Naive thymus-derived CD4-positive, alpha-beta T cell (primary cell): Measurements from ENCODE around the gene HDAC4. TPM values are rescaled to one million over a fixed set of nuclear protein-coding genes. Genes with fewer than 3 reads are reported as not detected.
A peak's percentile ranks its signal among the peaks of the same experiment; 100 is the strongest.

Source experiments
- ATAC-seq: fragments of 150-1000 bp; cut with Tn5 transposase; 2 replicates; pipeline ENCODE4 v1.10.0; 2021; ENCODE audit warnings: mild to moderate bottlenecking, moderate library complexity
- CTCF ChIA-PET: fragments of 350-600 bp; sonication (Branson Sonifier 250); formaldehyde crosslinking; loops from one replicate; lab custom pipeline; 2021; ENCODE audit warnings: antibody characterized with exemption; lab: Charles Lee
- POLR2A ChIA-PET: fragments of 350-600 bp; sonication (Branson Sonifier 250); formaldehyde crosslinking; loops from one replicate; lab custom pipeline; 2021; ENCODE audit warnings: antibody characterized with exemption, inconsistent platforms; lab: Charles Lee
- DNase-seq, 9 donors: peaks; one replicate each; pipeline versions ENCODE4 v3.0.0 to v3.0.0-alpha.2; 2020 to 2022; ENCODE audit warnings: mixed read lengths in 1 of 9
- H3K27ac ChIP-seq: one replicate; pipeline ENCODE4 v1.7.0; 2013; ENCODE audit warnings: mild to moderate bottlenecking, low read depth, low read length, moderate library complexity
- H3K27me3 ChIP-seq, 2 donors: one replicate each; pipeline ENCODE4 v1.7.0; 2013; ENCODE audit warnings: low read length in 2 of 2, mild to moderate bottlenecking in 2 of 2, moderate library complexity in 2 of 2; ENCODE audit not compliant: control insufficient read depth in 2 of 2, insufficient read depth in 2 of 2
- H3K36me3 ChIP-seq, 3 experiments: 1 replicate in 2 of 3; 2 replicates in 1 of 3; pipeline ENCODE4 v1.7.0; 2013; ENCODE audit warnings: low read length in 3 of 3, mild to moderate bottlenecking in 3 of 3, moderate library complexity in 1 of 3; ENCODE audit not compliant: insufficient read depth in 3 of 3, control insufficient read depth in 2 of 3
- H3K4me1 ChIP-seq, 2 donors: one replicate each; pipeline ENCODE4 v1.7.0; 2013; ENCODE audit warnings: low read length in 2 of 2, mild to moderate bottlenecking in 2 of 2, moderate library complexity in 1 of 2; ENCODE audit not compliant: control insufficient read depth in 2 of 2, insufficient read depth in 2 of 2
- H3K4me3 ChIP-seq: 2 replicates; pipeline ENCODE4 v1.7.0; 2013; ENCODE audit warnings: mild to moderate bottlenecking, low read length
- H3K9me3 ChIP-seq, 3 experiments: 1 replicate in 2 of 3; 2 replicates in 1 of 3; pipeline ENCODE4 v1.7.0; 2013; ENCODE audit warnings: low read length in 3 of 3; ENCODE audit not compliant: control insufficient read depth in 2 of 3
- H3K27ac Mint-ChIP-seq, 9 donors: one replicate each; pipeline ENCODE4 v1.8.0; 2020 to 2022; ENCODE audit warnings: mixed read lengths in 9 of 9, mild to moderate bottlenecking in 8 of 9, moderate library complexity in 5 of 9, inconsistent platforms in 2 of 9
- H3K27me3 Mint-ChIP-seq, 5 donors: one replicate each; pipeline ENCODE4 v1.8.0; 2021 to 2022; ENCODE audit warnings: mixed read lengths in 5 of 5, mild to moderate bottlenecking in 1 of 5
- H3K36me3 Mint-ChIP-seq, 5 donors: one replicate each; pipeline ENCODE4 v1.8.0; 2020 to 2022; ENCODE audit warnings: mixed read lengths in 5 of 5, mild to moderate bottlenecking in 3 of 5, inconsistent platforms in 1 of 5
- H3K4me1 Mint-ChIP-seq, 7 donors: one replicate each; pipeline ENCODE4 v1.8.0; 2020 to 2022; ENCODE audit warnings: mixed read lengths in 7 of 7, mild to moderate bottlenecking in 3 of 7, inconsistent platforms in 1 of 7
- H3K4me3 Mint-ChIP-seq, 10 donors: one replicate each; pipeline ENCODE4 v1.8.0; 2020 to 2022; ENCODE audit warnings: mild to moderate bottlenecking in 10 of 10, mixed read lengths in 10 of 10, moderate library complexity in 6 of 10, inconsistent platforms in 2 of 10
- H3K9me3 Mint-ChIP-seq, 11 donors: one replicate each; pipeline ENCODE4 v1.8.0; 2020 to 2022; ENCODE audit warnings: mixed read lengths in 11 of 11, mild to moderate bottlenecking in 4 of 11, inconsistent platforms in 1 of 11, moderate library complexity in 1 of 11
- intact Hi-C, 2 donors: fragments of 100-400 bp; cut with micrococcal nuclease; formaldehyde crosslinking; loops; one replicate each; pipeline ENCODE4 v1.15.1; 2023
- polyA plus RNA-seq, 2 donors: library from polyadenylated mRNA; unstranded; fragments of 300-500 nt; fragmentation: Illumina TruSeq; gene quantifications; one replicate each; pipeline ENCODE4 v1.2.3, GENCODE V29; 2021
- total RNA-seq, 6 experiments: library from RNA in 5 of 6; stranded (reverse) in 5 of 6; gene quantifications; 1 replicate in 5 of 6; 2 replicates in 1 of 6; pipeline ENCODE4 v1.2.3 and lab custom pipeline; 2021 to 2026

HDAC4 gene
- total and polyA plus RNA-seq, 7 experiments from 2014 or later, result 7.4 to 101 (median 55.3) TPM

- Mint-ChIP-seq H3K4me1 (peaks cover 0 to 18% (median 3%) of the 10 kb centered on the region in 7 donors), H3K36me3 (peaks cover 10 to 65% (median 31%) of the 10 kb centered on the region in 5 donors), H3K4me3 (no peak overlapping the region), H3K27me3 (no peaks in the 10 kb centered on the region), H3K27ac (peak overlapping the region in 3 of 9 donors; percentile 25 to 41 (median 33)), H3K9me3 (peaks cover 0 to 7% (median 0%) of the 10 kb centered on the region in 11 donors)
- H3K4me1 ChIP-seq, result no peaks in the 10 kb centered on the region
- H3K36me3 ChIP-seq, result peaks cover 0 to 87% (median 8%) of the 10 kb centered on the region in 3 experiments
- no peak overlapping the region for H3K4me3 ChIP-seq
- intact Hi-C loops, result loop anchor here (1.0 to 10.0 kb wide), 4 partner anchors 121 to 253 kb away; no protein-coding TSS in a partner anchor
- DNase-seq, result peak in 6 of 9 donors; percentile 16 to 47 (median 40)
- CTCF ChIA-PET, result interaction anchor here (0.9 to 3.1 kb wide), 2 partner anchors 123 to 253 kb away, joined by 3 to 18 read pairs; no protein-coding TSS in a partner anchor
- no peaks in the 10 kb centered on the region for H3K27me3 ChIP-seq
- POLR2A ChIA-PET, result interaction anchor here (0.8 to 1.1 kb wide), 3 partner anchors 70 to 130 kb away, joined by 3 to 5 read pairs (median 3); no protein-coding TSS in a partner anchor
- no peaks in the 10 kb centered on the region for H3K9me3 ChIP-seq
- ATAC-seq, result peak; percentile 63
- no peak overlapping the region for H3K27ac ChIP-seq
Observed at GRCh38 chr2:239143858-239144712, 256.7 kb downstream of the HDAC4 start.

- intact Hi-C loops, result loop anchor here in 1 of 2 donors (5.0 to 10.0 kb wide), 2 partner anchors 124 to 252 kb away; no protein-coding TSS in a partner anchor
- H3K4me3 Mint-ChIP-seq, result no peak overlapping the region
- no peaks in the 10 kb centered on the region for H3K27me3 ChIP-seq
- ChIA-PET POLR2A (interaction anchor here (1.1 kb wide), 1 partner anchor 154 kb away, joined by 3 read pairs; no protein-coding TSS in a partner anchor), CTCF (interaction anchor here (0.5 to 3.1 kb wide), 4 partner anchors 124 to 740 kb away, joined by 3 to 18 read pairs (median 5); no protein-coding TSS in a partner anchor)
- H3K27me3 Mint-ChIP-seq, result no peaks in the 10 kb centered on the region
- peak overlapping the region in 3 of 9 donors; percentile 10 to 51 (median 26) for H3K27ac Mint-ChIP-seq
- H3K27ac ChIP-seq, result no peak overlapping the region
- peaks cover 8 to 63% (median 30%) of the 10 kb centered on the region in 5 donors for H3K36me3 Mint-ChIP-seq
- H3K9me3 ChIP-seq, result no peaks in the 10 kb centered on the region
- peaks cover 0 to 3% of the 10 kb centered on the region in 2 donors for H3K4me1 ChIP-seq
- H3K4me3 ChIP-seq, result no peak overlapping the region
- peaks cover 0 to 11% (median 4%) of the 10 kb centered on the region in 7 donors for H3K4me1 Mint-ChIP-seq
- DNase-seq (no peak), ATAC-seq (no peak)
- H3K36me3 ChIP-seq, result peaks cover 0 to 92% (median 10%) of the 10 kb centered on the region in 3 experiments
- peaks cover 0 to under 1% (median 0%) of the 10 kb centered on the region in 11 donors for H3K9me3 Mint-ChIP-seq
Observed at GRCh38 chr2:239142806-239143205, 258.0 kb downstream of the HDAC4 start.

GRCh38 chr2:239142296-239142695 lies 258.5 kb downstream of the HDAC4 start:
- peaks cover 0 to 11% (median 6%) of the 10 kb centered on the region in 7 donors for H3K4me1 Mint-ChIP-seq
- peaks cover 0 to 92% (median 12%) of the 10 kb centered on the region in 3 experiments for H3K36me3 ChIP-seq

GRCh38 chr2:239141021-239141760 lies 259.6 kb downstream of the HDAC4 start:
- ChIA-PET CTCF (interaction anchor here (0.5 kb wide), 1 partner anchor 197 kb away, joined by 3 read pairs; no protein-coding TSS in a partner anchor), POLR2A (no interaction called here)
- Histone ChIP-seq H3K27me3 (no peaks in the 10 kb centered on the region), H3K9me3 (no peaks in the 10 kb centered on the region), H3K4me1 (peaks cover 0 to 8% of the 10 kb centered on the region in 2 donors), H3K36me3 (peaks cover 0 to 95% (median 12%) of the 10 kb centered on the region in 3 experiments), H3K27ac (no peak overlapping the region), H3K4me3 (no peak overlapping the region)
- H3K36me3 Mint-ChIP-seq, result peaks cover 11 to 76% (median 39%) of the 10 kb centered on the region in 5 donors
- no peak for ATAC-seq
- no peak overlapping the region for H3K4me3 Mint-ChIP-seq
- intact Hi-C loops, result loop anchor here in 1 of 2 donors (5.0 to 10.0 kb wide), 2 partner anchors 126 to 254 kb away; no protein-coding TSS in a partner anchor
- H3K27me3 Mint-ChIP-seq, result no peaks in the 10 kb centered on the region
- DNase-seq, result no peak
- H3K9me3 Mint-ChIP-seq, result peaks cover 0 to 3% (median 0%) of the 10 kb centered on the region in 11 donors
- H3K27ac Mint-ChIP-seq, result peak overlapping the region in 2 of 9 donors; percentile 43 to 67
- peaks cover 0 to 10% (median 6%) of the 10 kb centered on the region in 7 donors for H3K4me1 Mint-ChIP-seq

More at GRCh38 chr2:239142296-239142695, 258.5 kb downstream of the HDAC4 start:
- H3K36me3 Mint-ChIP-seq, result peaks cover 6 to 66% (median 32%) of the 10 kb centered on the region in 5 donors
- H3K27ac Mint-ChIP-seq, result peak overlapping the region in 2 of 9 donors; percentile 28 to 55
- no peak for ATAC-seq
- DNase-seq, result no peak
- H3K27me3 Mint-ChIP-seq, result no peaks in the 10 kb centered on the region
- no peak overlapping the region for H3K4me3 Mint-ChIP-seq
- POLR2A ChIA-PET, result no interaction called here
- CTCF ChIA-PET, result interaction anchor here (0.5 to 3.1 kb wide), 4 partner anchors 125 to 740 kb away, joined by 3 to 18 read pairs (median 5); no protein-coding TSS in a partner anchor
- intact Hi-C loops, result loop anchor here in 1 of 2 donors (5.0 to 10.0 kb wide), 2 partner anchors 125 to 253 kb away; no protein-coding TSS in a partner anchor
- Histone ChIP-seq H3K4me3 (no peak overlapping the region), H3K9me3 (no peaks in the 10 kb centered on the region), H3K27ac (no peak overlapping the region), H3K4me1 (peaks cover 0 to 8% of the 10 kb centered on the region in 2 donors), H3K27me3 (no peaks in the 10 kb centered on the region)
- H3K9me3 Mint-ChIP-seq, result no peaks in the 10 kb centered on the region

- DNase-seq, result no peak
- Mint-ChIP-seq H3K4me1 (peaks cover 0 to 10% (median 4%) of the 10 kb centered on the region in 7 donors), H3K27me3 (no peaks in the 10 kb centered on the region), H3K27ac (no peak overlapping the region), H3K9me3 (peaks cover 0 to 3% (median 0%) of the 10 kb centered on the region in 11 donors), H3K4me3 (no peak overlapping the region), H3K36me3 (peaks cover 16 to 76% (median 46%) of the 10 kb centered on the region in 5 donors)
- Histone ChIP-seq H3K4me1 (peaks cover 0 to 8% of the 10 kb centered on the region in 2 donors), H3K36me3 (peaks cover 0 to 95% (median 12%) of the 10 kb centered on the region in 3 experiments), H3K27ac (no peak overlapping the region), H3K9me3 (no peaks in the 10 kb centered on the region), H3K27me3 (no peaks in the 10 kb centered on the region), H3K4me3 (no peak overlapping the region)
- CTCF ChIA-PET, result interaction anchor here (1.0 kb wide), 1 partner anchor 127 kb away, joined by 4 read pairs; no protein-coding TSS in a partner anchor
- intact Hi-C loops, result loop anchor here in 1 of 2 donors (5.0 to 10.0 kb wide), 2 partner anchors 127 to 254 kb away; no protein-coding TSS in a partner anchor
- POLR2A ChIA-PET, result no interaction called here
- ATAC-seq, result no peak
Observed at GRCh38 chr2:239140346-239141020, 260.3 kb downstream of the HDAC4 start.
